GM10266 (cell line): Measurements from ENCODE around the gene TUFT1.

Experiments
- DNase-seq: peaks from one replicate; pipeline ENCODE4 v3.0.0; 2012; ENCODE audit errors: extremely low spot score
- TF ChIP-seq, protein P1 (sequence below): IDR thresholded peaks from 2 replicates; pipeline ENCODE4 v1.5.1; 2012; ENCODE audit warnings: mild to moderate bottlenecking, low read depth; ENCODE audit not compliant: control insufficient read depth, insufficient read depth; ENCODE audit errors: missing control alignments

The TUFT1 gene

DNA sequence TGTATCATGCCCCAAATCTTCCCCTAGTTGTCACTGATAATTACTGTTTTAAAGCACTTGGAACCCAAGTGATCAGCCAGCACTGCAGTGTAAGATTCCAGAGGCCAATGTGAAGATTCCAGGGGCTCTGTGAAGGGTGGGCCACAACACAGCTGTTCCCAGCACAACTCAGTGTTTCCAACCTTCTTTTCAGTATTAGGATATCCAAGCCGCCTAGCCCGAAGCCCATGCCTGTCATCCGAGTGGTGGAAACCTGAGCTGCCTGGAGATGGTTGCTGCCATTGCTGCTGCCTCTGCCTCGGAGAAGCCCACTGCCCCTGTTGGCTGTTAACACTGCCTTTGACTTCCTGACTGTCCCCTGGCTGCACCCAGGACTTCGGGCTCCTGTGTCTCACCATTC is 41.3 kb downstream of the TUFT1 start:
- TF ChIP-seq, protein P1, sequence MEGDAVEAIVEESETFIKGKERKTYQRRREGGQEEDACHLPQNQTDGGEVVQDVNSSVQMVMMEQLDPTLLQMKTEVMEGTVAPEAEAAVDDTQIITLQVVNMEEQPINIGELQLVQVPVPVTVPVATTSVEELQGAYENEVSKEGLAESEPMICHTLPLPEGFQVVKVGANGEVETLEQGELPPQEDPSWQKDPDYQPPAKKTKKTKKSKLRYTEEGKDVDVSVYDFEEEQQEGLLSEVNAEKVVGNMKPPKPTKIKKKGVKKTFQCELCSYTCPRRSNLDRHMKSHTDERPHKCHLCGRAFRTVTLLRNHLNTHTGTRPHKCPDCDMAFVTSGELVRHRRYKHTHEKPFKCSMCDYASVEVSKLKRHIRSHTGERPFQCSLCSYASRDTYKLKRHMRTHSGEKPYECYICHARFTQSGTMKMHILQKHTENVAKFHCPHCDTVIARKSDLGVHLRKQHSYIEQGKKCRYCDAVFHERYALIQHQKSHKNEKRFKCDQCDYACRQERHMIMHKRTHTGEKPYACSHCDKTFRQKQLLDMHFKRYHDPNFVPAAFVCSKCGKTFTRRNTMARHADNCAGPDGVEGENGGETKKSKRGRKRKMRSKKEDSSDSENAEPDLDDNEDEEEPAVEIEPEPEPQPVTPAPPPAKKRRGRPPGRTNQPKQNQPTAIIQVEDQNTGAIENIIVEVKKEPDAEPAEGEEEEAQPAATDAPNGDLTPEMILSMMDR: no peak
- no peak for DNase-seq

DNA sequence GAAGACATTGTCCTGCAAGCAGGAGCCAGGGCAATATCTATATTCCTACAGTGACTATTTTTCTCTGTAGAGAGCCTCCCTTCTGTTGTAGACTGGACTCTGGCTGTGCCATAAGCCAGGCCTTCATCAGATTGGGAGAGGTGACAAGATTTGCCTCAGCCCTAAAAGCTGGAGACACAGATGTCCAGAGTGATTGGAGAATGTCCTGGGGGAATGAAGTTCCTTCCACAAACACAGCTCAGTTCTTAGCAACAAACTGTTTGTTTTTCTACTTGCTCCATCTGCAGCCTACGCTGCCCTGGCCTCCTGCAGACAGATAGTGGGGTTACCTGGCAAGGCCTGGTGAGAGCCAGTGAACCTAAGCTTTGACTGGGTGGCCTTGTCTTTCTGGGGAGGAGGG is 41.8 kb downstream of the TUFT1 start:
- DNase-seq: no peak
- TF ChIP-seq, protein P1: no peak

DNA sequence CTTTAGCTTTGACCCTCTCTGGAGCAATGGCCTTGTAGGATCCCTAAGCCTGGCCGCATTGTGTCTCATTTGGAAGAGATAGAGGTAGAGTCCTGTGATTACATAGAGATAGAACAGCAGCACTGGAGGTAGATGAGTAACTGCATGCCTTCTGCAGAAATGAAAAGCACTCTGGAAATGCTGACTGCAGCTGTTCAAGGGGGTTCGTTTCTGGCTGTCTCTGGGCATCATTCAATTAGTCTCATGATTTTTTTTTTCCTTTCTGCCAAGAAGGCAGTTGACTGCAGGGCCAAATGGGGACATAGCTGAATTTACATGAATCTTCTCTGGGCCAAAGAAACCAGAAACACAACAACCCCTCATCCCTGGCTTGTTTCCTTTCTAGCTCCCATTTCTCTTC is 43.7 kb downstream of the TUFT1 start:
- TF ChIP-seq, protein P1: no peak
- no peak for DNase-seq

DNA sequence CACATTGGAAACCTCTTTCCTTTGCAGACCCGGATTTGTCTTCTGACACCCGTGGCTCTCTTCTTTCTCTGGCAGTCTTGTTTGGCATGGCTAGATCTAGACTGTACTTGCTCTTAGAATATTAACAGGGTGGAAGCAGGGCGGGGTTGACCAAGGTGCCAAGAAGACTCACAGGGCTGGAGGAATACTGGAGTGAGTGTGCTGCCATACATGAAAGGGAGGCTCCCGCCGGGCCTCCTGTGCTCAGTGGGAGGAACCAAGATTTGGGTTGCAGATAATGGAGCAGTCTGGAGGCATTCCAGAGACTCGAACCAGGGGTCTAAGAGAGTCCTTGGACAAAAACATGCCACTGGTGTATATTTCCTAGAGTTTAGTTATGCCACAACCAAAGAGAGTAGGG is 44.2 kb downstream of the TUFT1 start:
- DNase-seq: no peak
- TF ChIP-seq, protein P1: no peak

DNA sequence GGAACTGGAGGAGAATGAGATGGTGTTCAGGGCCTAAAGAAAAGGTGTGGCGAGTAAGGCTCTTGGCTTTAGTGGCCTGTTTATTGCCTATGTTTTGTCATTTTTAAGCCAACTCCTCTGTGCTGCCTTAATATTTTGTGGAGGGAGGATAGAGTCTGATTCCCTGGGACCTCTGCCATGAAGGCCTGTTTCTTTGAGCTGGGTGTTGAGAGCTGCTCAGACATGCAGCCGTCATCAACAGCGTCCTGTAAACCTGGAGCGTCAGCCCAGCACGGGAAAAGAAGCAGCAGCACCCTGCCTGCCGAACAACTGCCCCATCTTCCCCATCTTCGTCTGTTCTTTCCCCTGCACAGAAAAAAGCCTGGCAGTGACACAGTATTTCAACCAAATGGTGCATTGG is 44.7 kb downstream of the TUFT1 start:
- TF ChIP-seq, protein P1: no peak
- DNase-seq: no peak

DNA sequence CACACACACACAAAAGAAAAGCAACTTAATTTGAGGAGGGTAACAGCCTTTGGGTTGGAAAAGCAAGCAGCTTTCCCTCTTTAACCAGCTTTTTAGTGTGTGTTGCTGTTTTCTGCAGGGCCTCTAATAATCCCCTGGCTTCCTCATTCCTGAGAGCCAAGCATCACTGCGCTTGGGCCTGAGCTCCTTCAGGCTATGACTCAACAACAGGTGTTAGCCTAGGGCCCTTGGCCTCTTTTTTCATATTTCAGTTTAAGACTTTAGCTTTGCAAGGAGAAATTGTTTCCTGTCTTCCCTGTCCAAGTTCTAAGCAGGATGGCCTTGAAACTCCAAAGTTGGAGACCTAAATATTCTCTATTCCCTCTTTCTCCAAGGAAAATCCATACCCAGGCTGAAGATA is 45.5 kb downstream of the TUFT1 start:
- no peak for DNase-seq
- TF ChIP-seq, protein P1: no peak

DNA sequence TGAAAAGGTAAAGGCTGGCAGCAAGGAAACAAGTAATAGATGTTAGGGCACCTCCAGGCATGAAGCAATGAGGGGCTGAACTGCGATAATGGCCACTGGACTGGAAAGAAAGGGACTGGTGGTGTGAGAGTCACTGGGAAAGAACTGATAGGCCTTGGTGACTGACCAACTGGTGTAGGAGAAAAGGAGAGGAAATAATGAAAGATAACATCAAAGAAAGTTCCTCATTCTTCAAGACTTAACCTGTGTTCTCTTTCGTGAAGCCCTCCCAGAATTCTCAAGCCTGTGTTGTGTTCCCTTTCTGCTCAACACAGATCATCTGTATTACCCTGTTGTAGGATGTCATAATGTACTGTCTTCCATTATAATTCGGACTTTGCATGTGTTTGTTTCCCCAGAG is 50.9 kb downstream of the TUFT1 start:
- TF ChIP-seq, protein P1: no peak
- no peak for DNase-seq
